Upper lobe of left lung (tissue), 6 donors: ENCODE data around the gene MEGF8. TPM values are rescaled to one million over a fixed set of nuclear protein-coding genes. Genes with fewer than 3 reads are reported as not detected.

Experiments used
- ATAC-seq, 2 donors: fragments of 200-7000 bp; cut with Tn5 transposase; one replicate each; pipeline ENCODE4 v1.9.1; 2022; ENCODE audit warnings: mild to moderate bottlenecking in 2 of 2, moderate library complexity in 2 of 2; ENCODE audit not compliant: low FRiP score in 2 of 2
- DNase-seq, 2 donors: peaks; one replicate each; pipeline ENCODE4 v3.0.0-alpha.2; 2019 to 2020
- H3K27ac ChIP-seq, 4 donors: fragments of 200-600 bp; sonication (generic); one replicate each; pipeline ENCODE4 v1.5.1; 2016 to 2019
- H3K27me3 ChIP-seq, 4 donors: fragments of 200-600 bp; sonication (generic); one replicate each; pipeline ENCODE4 v1.5.1; 2017 to 2019
- H3K36me3 ChIP-seq, 4 donors: fragments of 200-600 bp; sonication (generic); one replicate each; pipeline ENCODE4 v1.5.1; 2016 to 2019
- H3K4me1 ChIP-seq, 4 donors: fragments of 200-600 bp; sonication (generic); one replicate each; pipeline ENCODE4 v1.5.1; 2018 to 2019
- H3K4me3 ChIP-seq, 4 donors: fragments of 200-600 bp; sonication (generic); one replicate each; pipeline ENCODE4 v1.5.1; 2017 to 2019; ENCODE audit warnings: mild to moderate bottlenecking in 2 of 4, moderate library complexity in 1 of 4
- H3K9me3 ChIP-seq, 4 donors: fragments of 200-600 bp; sonication (generic); one replicate each; pipeline ENCODE4 v1.5.1; 2018 to 2019
- EP300 ChIP-seq, 4 donors: sonication (generic); formaldehyde crosslinking; IDR thresholded peaks; one replicate each; pipeline ENCODE4 v1.5.1; 2017; ENCODE audit warnings: antibody characterized with exemption in 4 of 4, control low read depth in 2 of 4
- POLR2A ChIP-seq, 4 donors: fragments of 450-650 bp; IDR thresholded peaks; one replicate each; pipeline ENCODE4 v1.5.1; 2016 to 2017; ENCODE audit warnings: antibody characterized with exemption in 4 of 4, mild to moderate bottlenecking in 2 of 4
- POLR2AphosphoS5 ChIP-seq, 2 donors: sonication (generic); formaldehyde crosslinking; IDR thresholded peaks; one replicate each; pipeline ENCODE4 v1.5.1; 2017; ENCODE audit warnings: antibody characterized with exemption in 2 of 2
- WGBS, 2 donors: methylation state at CpG; one replicate each; pipeline ENCODE4 v1.1.5; 2017 to 2018; 5-methylcytosine and 5-hydroxymethylcytosine counted together
- total RNA-seq, 6 donors: library from RNA; depleted of rRNA in 4 of 6; stranded (reverse); fragments of >200 nt in 4 of 6; gene quantifications; one replicate each; pipeline versions ENCODE4 v1.1.0 to v1.2.1, GENCODE V29; 2016 to 2021
- TF ChIP-seq, protein P1 (sequence below), 6 experiments: fragments of 450-650 bp in 4 of 6; fragments of 200-600 bp in 2 of 6; sonication (generic) in 2 of 6; IDR thresholded peaks; one replicate each; pipeline ENCODE4 v1.5.1; 2016 to 2019; ENCODE audit warnings: antibody characterized with exemption in 6 of 6
- donor health status: DM: no; HTN: no; CAD: no; lungs with moderate emphysema.
- donor health status: DM: no; HTN: yes; CAD: no; lungs with severe emphysema.

Gene MEGF8
- total RNA-seq, 6 donors from 2014 or later, result 13.7 to 30.7 (median 17.8) TPM

GRCh38 chr19:42294471-42295137, 30.8 kb upstream of the MEGF8 start:
- TF ChIP-seq POLR2AphosphoS5 (IDR thresholded peaks at IDR 0.05), result no peak
- TF ChIP-seq, protein P1, sequence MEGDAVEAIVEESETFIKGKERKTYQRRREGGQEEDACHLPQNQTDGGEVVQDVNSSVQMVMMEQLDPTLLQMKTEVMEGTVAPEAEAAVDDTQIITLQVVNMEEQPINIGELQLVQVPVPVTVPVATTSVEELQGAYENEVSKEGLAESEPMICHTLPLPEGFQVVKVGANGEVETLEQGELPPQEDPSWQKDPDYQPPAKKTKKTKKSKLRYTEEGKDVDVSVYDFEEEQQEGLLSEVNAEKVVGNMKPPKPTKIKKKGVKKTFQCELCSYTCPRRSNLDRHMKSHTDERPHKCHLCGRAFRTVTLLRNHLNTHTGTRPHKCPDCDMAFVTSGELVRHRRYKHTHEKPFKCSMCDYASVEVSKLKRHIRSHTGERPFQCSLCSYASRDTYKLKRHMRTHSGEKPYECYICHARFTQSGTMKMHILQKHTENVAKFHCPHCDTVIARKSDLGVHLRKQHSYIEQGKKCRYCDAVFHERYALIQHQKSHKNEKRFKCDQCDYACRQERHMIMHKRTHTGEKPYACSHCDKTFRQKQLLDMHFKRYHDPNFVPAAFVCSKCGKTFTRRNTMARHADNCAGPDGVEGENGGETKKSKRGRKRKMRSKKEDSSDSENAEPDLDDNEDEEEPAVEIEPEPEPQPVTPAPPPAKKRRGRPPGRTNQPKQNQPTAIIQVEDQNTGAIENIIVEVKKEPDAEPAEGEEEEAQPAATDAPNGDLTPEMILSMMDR (IDR thresholded peaks at IDR 0.05), result no peak
- no peak for TF ChIP-seq EP300 (IDR thresholded peaks at IDR 0.05)
- TF ChIP-seq POLR2A (IDR thresholded peaks at IDR 0.05), result no peak
- no peak overlapping the region for H3K4me3 ChIP-seq

DNA sequence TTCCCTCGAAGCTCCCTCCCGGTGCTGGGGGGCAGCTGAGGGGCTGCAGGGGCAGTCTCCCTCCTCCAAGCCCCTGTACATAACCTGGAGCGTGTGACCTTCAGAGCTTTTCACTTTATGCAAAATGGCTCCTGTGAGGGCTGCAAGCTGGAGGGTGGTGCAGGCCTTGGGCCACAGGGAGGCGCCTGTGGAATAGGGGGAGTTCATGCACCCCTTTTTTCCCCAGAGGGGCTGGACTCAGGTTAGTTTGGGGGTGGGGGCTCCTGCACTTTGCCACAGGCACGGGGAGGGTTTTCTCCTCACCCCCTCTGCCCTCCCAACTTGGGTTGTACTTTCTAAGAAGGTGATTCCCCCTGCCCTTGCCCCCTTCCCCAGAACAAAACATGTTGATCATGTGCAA, 30.1 kb upstream of the MEGF8 start:
- TF ChIP-seq EP300 (IDR thresholded peaks at IDR 0.05) (no peak), POLR2A (IDR thresholded peaks at IDR 0.05) (no peak), POLR2AphosphoS5 (IDR thresholded peaks at IDR 0.05) (no peak)
- TF ChIP-seq, protein P1 (IDR thresholded peaks at IDR 0.05), result no peak
- Histone ChIP-seq H3K9me3 (no peaks in the 10 kb centered on the region), H3K27me3 (no peaks in the 10 kb centered on the region), H3K4me3 (no peak overlapping the region), H3K4me1 (no peaks in the 10 kb centered on the region), H3K36me3 (peaks cover 17 to 61% (median 49%) of the 10 kb centered on the region in 4 donors), H3K27ac (no peak overlapping the region)
- no peak for ATAC-seq
- no peak for DNase-seq
- WGBS, 2 donors, result 77 to 100% methylated on average over 1 to 5 of the region's 5 CpGs

More at GRCh38 chr19:42294471-42295137, 30.8 kb upstream of the MEGF8 start:
- no peak for ATAC-seq
- Histone ChIP-seq H3K27me3 (no peaks in the 10 kb centered on the region), H3K9me3 (no peaks in the 10 kb centered on the region), H3K4me1 (no peaks in the 10 kb centered on the region), H3K27ac (no peak overlapping the region), H3K36me3 (peaks cover 21 to 69% (median 57%) of the 10 kb centered on the region in 4 donors)
- 82 to 87% methylated on average over 15 to 24 of the region's 24 CpGs for WGBS, 2 donors
- peak in 1 of 2 donors; percentile 78 for DNase-seq

DNA sequence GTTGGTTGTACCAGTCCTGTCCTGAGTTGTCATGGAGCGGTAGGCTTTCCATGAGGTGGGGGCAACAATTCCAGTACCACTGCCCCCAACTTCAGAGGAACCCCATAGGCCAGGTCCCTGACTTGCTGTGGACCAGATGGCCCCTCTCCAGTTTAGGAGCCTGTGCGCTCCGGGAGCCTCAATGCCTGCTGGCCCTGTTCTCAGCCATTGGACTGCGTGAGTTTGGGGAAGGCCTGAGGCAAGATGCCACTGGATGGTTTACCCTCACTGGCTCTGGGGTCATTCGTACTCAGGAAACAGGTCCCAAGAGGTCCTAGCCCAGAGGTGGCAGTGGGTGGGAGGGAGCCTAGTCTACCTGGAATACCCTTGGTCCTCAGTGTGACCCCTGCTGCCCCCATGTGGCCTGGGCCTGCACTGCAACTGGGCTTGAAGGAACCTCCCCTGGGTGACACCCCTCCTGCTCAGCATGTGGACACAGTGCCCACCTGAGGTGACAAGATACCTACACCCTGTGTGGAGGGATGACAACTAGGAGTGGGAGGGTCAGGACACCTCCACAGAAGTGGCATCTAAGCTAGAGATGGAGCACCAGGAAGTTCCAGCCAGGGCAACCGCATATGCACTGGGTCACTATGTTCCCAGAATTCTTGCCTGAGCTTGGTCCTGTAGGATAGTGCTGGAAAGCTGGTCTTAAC, 29.5 kb upstream of the MEGF8 start:
- Histone ChIP-seq H3K9me3 (no peaks in the 10 kb centered on the region), H3K36me3 (peaks cover 11 to 55% (median 43%) of the 10 kb centered on the region in 4 donors), H3K27ac (no peak overlapping the region), H3K4me3 (no peak overlapping the region), H3K27me3 (no peaks in the 10 kb centered on the region), H3K4me1 (no peaks in the 10 kb centered on the region)
- peak; percentile 82 to 94 for DNase-seq
- 80 to 100% methylated on average over 1 to 6 of the region's 6 CpGs for WGBS, 2 donors
- peak; percentile 82 to 88 for ATAC-seq
- TF ChIP-seq EP300 (IDR thresholded peaks at IDR 0.05) (no peak), POLR2A (IDR thresholded peaks at IDR 0.05) (no peak), POLR2AphosphoS5 (IDR thresholded peaks at IDR 0.05) (peak in 1 of 2 donors; percentile 27)
- TF ChIP-seq, protein P1 (IDR thresholded peaks at IDR 0.05), result peak; percentile 94 to 99 (median 96)

DNA sequence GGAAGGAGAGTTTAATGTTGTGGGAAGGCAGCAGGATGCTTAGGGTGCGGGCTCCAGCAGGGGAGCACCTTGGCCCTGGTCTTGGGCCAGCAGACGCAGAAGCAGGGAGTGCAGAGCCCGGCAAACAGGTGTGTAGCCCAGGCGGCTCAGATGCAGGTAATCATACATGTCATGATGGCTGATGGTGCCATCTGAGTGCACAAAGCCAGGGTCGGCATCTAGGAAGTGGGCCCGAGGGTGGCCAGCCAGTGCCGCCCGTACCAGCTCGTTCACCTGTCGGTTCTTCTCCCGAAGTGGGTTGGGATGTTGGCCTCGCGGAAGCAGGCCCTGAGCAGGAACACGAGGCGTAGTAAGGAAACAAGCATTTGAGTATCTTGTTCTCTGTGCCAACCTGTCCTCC, 28.4 kb upstream of the MEGF8 start:
- no peaks in the 10 kb centered on the region for H3K9me3 ChIP-seq
- H3K4me3 ChIP-seq, result no peak overlapping the region
- WGBS, 2 donors, result 92 to 93% methylated on average over 6 to 15 of the region's 15 CpGs
- H3K27me3 ChIP-seq, result no peaks in the 10 kb centered on the region
- ATAC-seq (no peak), DNase-seq (no peak)
- no peak overlapping the region for H3K27ac ChIP-seq
- no peak for TF ChIP-seq POLR2AphosphoS5 (IDR thresholded peaks at IDR 0.05)
- no peak for TF ChIP-seq EP300 (IDR thresholded peaks at IDR 0.05)
- peaks cover 4 to 7% (median 6%) of the 10 kb centered on the region in 4 donors for H3K4me1 ChIP-seq
- peaks cover 8 to 44% (median 32%) of the 10 kb centered on the region in 4 donors for H3K36me3 ChIP-seq

DNA sequence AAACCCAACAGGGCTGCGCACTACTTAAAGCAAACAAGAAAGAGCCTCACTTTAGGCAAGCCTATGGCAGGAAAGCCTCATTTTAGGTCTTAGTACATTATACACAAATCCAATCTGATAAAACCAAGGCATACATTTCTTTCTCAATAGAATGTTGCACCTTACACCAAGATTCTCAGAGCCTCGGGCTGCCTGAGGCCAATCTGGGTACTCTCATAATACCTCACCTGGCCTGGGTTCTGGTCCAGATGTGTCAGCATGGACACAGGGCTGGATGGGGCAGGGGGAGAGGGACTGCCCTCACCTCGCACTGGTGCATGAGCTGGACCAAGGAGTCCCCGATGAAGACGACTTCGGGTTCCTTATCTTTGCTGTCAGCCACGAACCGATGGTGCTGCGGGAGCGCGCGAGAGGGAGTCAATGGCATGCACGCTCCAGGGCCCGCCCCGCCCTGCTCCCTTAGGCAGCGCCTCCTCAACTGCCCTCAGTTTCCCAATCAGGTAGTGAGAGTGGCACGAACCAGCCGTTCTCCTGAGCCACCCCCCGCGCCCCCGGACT, 23.7 kb upstream of the MEGF8 start, which contains the start of gene PRR19:
Gene PRR19 (plus strand): TSS at position 487 of the 558 bp plus-strand sequence. CDS start 7,453 bp downstream, outside the sequence.
- peaks cover 0 to 4% (median 0%) of the 10 kb centered on the region in 4 donors for H3K36me3 ChIP-seq
- H3K27ac ChIP-seq, result peak within 1 kb of the TSS in 3 of 4 donors; percentile 6 to 70 (median 68)
- no peaks in the 10 kb centered on the region for H3K27me3 ChIP-seq
- peaks cover 9 to 17% (median 15%) of the 10 kb centered on the region in 4 donors for H3K4me1 ChIP-seq
- H3K4me3 ChIP-seq, result peak within 1 kb of the TSS; percentile 34 to 74 (median 64)
- no peak for DNase-seq
- TF ChIP-seq, protein P1 (IDR thresholded peaks at IDR 0.05), result no peak
- TF ChIP-seq POLR2AphosphoS5 (IDR thresholded peaks at IDR 0.05) (no peak), POLR2A (IDR thresholded peaks at IDR 0.05) (no peak), EP300 (IDR thresholded peaks at IDR 0.05) (no peak)
- 8 to 45% methylated on average over 2 to 17 of the region's 21 CpGs for WGBS, 2 donors
- H3K9me3 ChIP-seq, result no peaks in the 10 kb centered on the region
- ATAC-seq, result peak; percentile 20 to 28
